K562 (cell line): Measurements from ENCODE around the gene TLCD5. TPM values are rescaled to one million over a fixed set of nuclear protein-coding genes. Genes with fewer than 3 reads are reported as not detected.

Experiments
- CEBPG ChIP-seq, 3 experiments: fragments of 200-800 bp in 1 of 3; sonication (Bioruptor generic) in 1 of 3; sonication (generic) in 1 of 3; formaldehyde crosslinking in 1 of 3; IDR thresholded peaks in 2 of 3; conservative IDR thresholded peaks in 1 of 3; 2 replicates each; pipeline versions ENCODE4 v1.6.1 to v1.8.0; 2016 to 2022; ENCODE audit warnings: missing compliant biosample characterization in 2 of 3, missing genetic modification characterization in 2 of 3, mild to moderate bottlenecking in 1 of 3, missing genetic modification reagents in 1 of 3
- CHD1 ChIP-seq: fragments of 200-600 bp; sonication (generic); IDR thresholded peaks from one replicate; pipeline ENCODE4 v1.6.1; 2012; ENCODE audit warnings: mild to moderate bottlenecking, moderate library complexity, low read length, inconsistent platforms
- FOXP4 ChIP-seq: sonication (generic); formaldehyde crosslinking; IDR thresholded peaks from 2 replicates; pipeline ENCODE4 v1.8.0; 2022; ENCODE audit warnings: mild to moderate bottlenecking, missing genetic modification reagents, borderline replicate concordance
- HNRNPH1 ChIP-seq: fragments of 200-400 bp; formaldehyde crosslinking; optimal IDR thresholded peaks from 2 replicates; pipeline ENCODE3; 2017; ENCODE audit warnings: low read depth, mild to moderate bottlenecking, low read length, moderate library complexity
- KAT7 ChIP-seq: sonication (generic); formaldehyde crosslinking; IDR thresholded peaks from 2 replicates; pipeline ENCODE4 v1.8.0; 2022; ENCODE audit warnings: missing genetic modification reagents, mild to moderate bottlenecking, borderline replicate concordance
- MAZ ChIP-seq, 2 experiments: fragments of 450-650 bp in 1 of 2; sonication (generic) in 1 of 2; formaldehyde crosslinking; IDR thresholded peaks in 1 of 2; conservative IDR thresholded peaks in 1 of 2; 2 replicates each; pipeline versions ENCODE4 v1.4.0 to v1.5.0; 2020; ENCODE audit warnings: mild to moderate bottlenecking in 1 of 2, missing genetic modification reagents in 1 of 2
- NEUROD1 ChIP-seq: fragments of 150-350 bp; IDR thresholded peaks from 2 replicates; pipeline ENCODE4 v1.6.1; 2014; ENCODE audit warnings: borderline replicate concordance, low read length, low read depth; ENCODE audit not compliant: partially characterized antibody
- NR2C2 ChIP-seq, 2 experiments: fragments of 200-800 bp in 1 of 2; sonication (Bioruptor generic) in 1 of 2; sonication (generic) in 1 of 2; formaldehyde crosslinking in 1 of 2; IDR thresholded peaks; 2 replicates each; pipeline versions ENCODE4 v1.6.1 to v1.8.0; 2016 to 2022; ENCODE audit warnings: mild to moderate bottlenecking in 1 of 2, missing compliant biosample characterization in 1 of 2, missing genetic modification characterization in 1 of 2, missing genetic modification reagents in 1 of 2
- POLR2G ChIP-seq: fragments of 200-400 bp; formaldehyde crosslinking; IDR thresholded peaks from 2 replicates; pipeline ENCODE4 v1.6.1; 2017; ENCODE audit warnings: low read depth, mild to moderate bottlenecking, antibody characterized with exemption, low read length, moderate library complexity
- PURB ChIP-seq: sonication (generic); formaldehyde crosslinking; IDR thresholded peaks from 2 replicates; pipeline ENCODE4 v1.9.0; 2021; ENCODE audit warnings: low read depth, mild to moderate bottlenecking, missing genetic modification reagents
- SAP30 ChIP-seq: fragments of 200-600 bp; sonication (generic); IDR thresholded peaks from 2 replicates; pipeline ENCODE4 v1.6.1; 2012; ENCODE audit warnings: borderline replicate concordance, low read depth, mild to moderate bottlenecking, moderate library complexity, low read length, control low read depth, inconsistent platforms; ENCODE audit not compliant: insufficient read depth, poor library complexity, severe bottlenecking
- SMAD1 ChIP-seq: fragments of 150-350 bp; IDR thresholded peaks from 2 replicates; pipeline ENCODE4 v1.6.1; 2014; ENCODE audit warnings: low read length, low read depth; ENCODE audit not compliant: partially characterized antibody
- TOE1 ChIP-seq, 2 experiments: fragments of 450-650 bp in 1 of 2; sonication (generic) in 1 of 2; formaldehyde crosslinking in 1 of 2; IDR thresholded peaks; 2 replicates each; pipeline versions ENCODE4 v1.7.1 to v1.8.0; 2016 to 2022; ENCODE audit warnings: borderline replicate concordance in 2 of 2, mild to moderate bottlenecking in 2 of 2, antibody characterized with exemption in 1 of 2, inconsistent platforms in 1 of 2, low read depth in 1 of 2, missing genetic modification reagents in 1 of 2, moderate library complexity in 1 of 2
- ZNF589 ChIP-seq: fragments of 200-800 bp; sonication (Bioruptor generic); IDR thresholded peaks from 2 replicates; pipeline ENCODE4 v1.6.1; 2016; ENCODE audit warnings: low read depth, missing genetic modification characterization, missing compliant biosample characterization
- polyA plus RNA-seq, 8 experiments: library from polyadenylated mRNA; depleted of rRNA in 4 of 8; stranded (reverse) in 5 of 8; unstranded in 3 of 8; fragments of >200 nt; fragmentation: Nextera tagmentation in 2 of 8; fragmentation: Illumina TruSeq in 1 of 8; extraction: Ambion mirVana in 2 of 8; extraction: Trizol in 1 of 8; gene quantifications; 2 replicates each; pipeline versions ENCODE4 v1.2.1 to v1.2.3, GENCODE V29; 2011 to 2014; ENCODE audit warnings: inconsistent platforms in 1 of 8, missing spikeins in 1 of 8
- total RNA-seq, 7 experiments: library from RNA; depleted of rRNA in 6 of 7; stranded (reverse); fragments of >200 nt in 6 of 7; fragmentation: Illumina TruSeq in 2 of 7; extraction: Trizol in 2 of 7; gene quantifications; 2 replicates each; pipeline versions ENCODE4 v1.2.1 to v1.2.3, GENCODE V29; 2011 to 2021; ENCODE audit warnings: low replicate concordance in 1 of 7
- TF ChIP-seq, protein P1 (sequence below): fragments of 450-650 bp; IDR thresholded peaks from 2 replicates; pipeline ENCODE4 v1.7.1; 2018; ENCODE audit warnings: mild to moderate bottlenecking, low read depth; ENCODE audit not compliant: partially characterized antibody
- TF ChIP-seq, protein P2 (sequence below): fragments of 450-650 bp; IDR thresholded peaks from 2 replicates; pipeline ENCODE4 v1.6.1; 2016; ENCODE audit warnings: borderline replicate concordance

Gene TLCD5
- total and polyA plus RNA-seq, 9 of the 15 experiments (the other 6 are each of a cell fraction or from before 2014, with no cell fraction given): 0.94 to 5.1 (median 1.6) TPM

DNA sequence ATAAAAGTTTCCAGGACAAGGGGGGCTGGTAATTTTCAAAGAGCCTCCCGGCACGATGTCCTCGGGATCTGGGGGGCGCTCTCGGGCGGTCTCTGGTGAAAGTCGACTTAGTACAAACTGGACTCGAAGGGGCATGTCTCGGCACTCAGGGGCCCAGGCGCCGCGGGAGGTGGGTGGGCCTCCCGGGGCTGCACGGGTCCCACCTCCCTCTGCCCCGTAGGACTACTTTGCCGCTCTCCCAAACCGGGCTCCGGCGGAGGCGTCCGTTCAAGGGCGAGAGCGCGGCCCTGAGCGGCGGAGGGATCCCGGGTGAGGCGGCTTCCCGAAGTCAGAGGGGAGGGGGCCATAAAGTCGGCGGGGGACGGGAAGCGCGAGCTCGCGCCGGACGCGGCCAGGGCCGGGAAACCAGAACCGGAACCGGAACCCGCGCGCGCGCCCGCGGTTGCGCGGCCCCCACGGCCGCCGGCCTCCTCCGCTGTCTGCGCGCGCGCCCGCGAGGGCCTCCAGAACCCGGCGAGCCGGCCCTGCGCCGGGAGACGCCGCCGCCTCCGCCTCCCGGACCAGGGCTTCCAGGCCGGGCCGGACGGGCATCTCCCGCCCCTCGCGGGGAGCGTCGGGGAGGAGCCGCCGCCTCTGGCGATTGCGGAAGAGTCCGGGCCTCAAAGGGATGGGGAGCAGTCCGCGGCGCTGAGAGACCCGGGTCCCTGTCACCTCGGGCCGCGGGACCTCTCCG is 11.0 kb downstream of the TLCD5 start, which contains the start of gene ARHGEF12 (continued):
- TF ChIP-seq PURB (CRISPR knock-in tag) (no peak), NEUROD1 (peak; percentile 84), CHD1 (no peak), MAZ (CRISPR knock-in tag; conservative IDR thresholded peaks at IDR 0.05 in 1 of 2, IDR thresholded peaks at IDR 0.05 in 1 of 2) (peak; percentile 93 to 94), POLR2G (peak; percentile 89), SAP30 (no peak), NR2C2 (CRISPR knock-in tag; IDR thresholded peaks at IDR 0.05) (no peak), NR2C2 (tag; IDR thresholded peaks at IDR 0.05) (peak; percentile 63), HNRNPH1 (no peak), ZNF589 (CRISPR knock-in tag) (peak; percentile 80), CEBPG (CRISPR knock-in tag; IDR thresholded peaks at IDR 0.05) (no peak), CEBPG (tag; conservative IDR thresholded peaks at IDR 0.05 in 1 of 2, IDR thresholded peaks at IDR 0.05 in 1 of 2) (peak in 1 of 2 experiments; percentile 65; a peak in 2 of 4 replicates), SMAD1 (no peak), TOE1 (IDR thresholded peaks at IDR 0.05; ENCODE audit: borderline replicate concordance) (peak; percentile 85), TOE1 (CRISPR knock-in tag; IDR thresholded peaks at IDR 0.05; ENCODE audit: borderline replicate concordance, low read depth) (no peak), FOXP4 (CRISPR knock-in tag) (no peak), KAT7 (CRISPR knock-in tag) (no peak)
- TF ChIP-seq, protein P1, sequence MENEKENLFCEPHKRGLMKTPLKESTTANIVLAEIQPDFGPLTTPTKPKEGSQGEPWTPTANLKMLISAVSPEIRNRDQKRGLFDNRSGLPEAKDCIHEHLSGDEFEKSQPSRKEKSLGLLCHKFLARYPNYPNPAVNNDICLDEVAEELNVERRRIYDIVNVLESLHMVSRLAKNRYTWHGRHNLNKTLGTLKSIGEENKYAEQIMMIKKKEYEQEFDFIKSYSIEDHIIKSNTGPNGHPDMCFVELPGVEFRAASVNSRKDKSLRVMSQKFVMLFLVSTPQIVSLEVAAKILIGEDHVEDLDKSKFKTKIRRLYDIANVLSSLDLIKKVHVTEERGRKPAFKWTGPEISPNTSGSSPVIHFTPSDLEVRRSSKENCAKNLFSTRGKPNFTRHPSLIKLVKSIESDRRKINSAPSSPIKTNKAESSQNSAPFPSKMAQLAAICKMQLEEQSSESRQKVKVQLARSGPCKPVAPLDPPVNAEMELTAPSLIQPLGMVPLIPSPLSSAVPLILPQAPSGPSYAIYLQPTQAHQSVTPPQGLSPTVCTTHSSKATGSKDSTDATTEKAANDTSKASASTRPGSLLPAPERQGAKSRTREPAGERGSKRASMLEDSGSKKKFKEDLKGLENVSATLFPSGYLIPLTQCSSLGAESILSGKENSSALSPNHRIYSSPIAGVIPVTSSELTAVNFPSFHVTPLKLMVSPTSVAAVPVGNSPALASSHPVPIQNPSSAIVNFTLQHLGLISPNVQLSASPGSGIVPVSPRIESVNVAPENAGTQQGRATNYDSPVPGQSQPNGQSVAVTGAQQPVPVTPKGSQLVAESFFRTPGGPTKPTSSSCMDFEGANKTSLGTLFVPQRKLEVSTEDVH: peak; percentile 29
- TF ChIP-seq, protein P2, sequence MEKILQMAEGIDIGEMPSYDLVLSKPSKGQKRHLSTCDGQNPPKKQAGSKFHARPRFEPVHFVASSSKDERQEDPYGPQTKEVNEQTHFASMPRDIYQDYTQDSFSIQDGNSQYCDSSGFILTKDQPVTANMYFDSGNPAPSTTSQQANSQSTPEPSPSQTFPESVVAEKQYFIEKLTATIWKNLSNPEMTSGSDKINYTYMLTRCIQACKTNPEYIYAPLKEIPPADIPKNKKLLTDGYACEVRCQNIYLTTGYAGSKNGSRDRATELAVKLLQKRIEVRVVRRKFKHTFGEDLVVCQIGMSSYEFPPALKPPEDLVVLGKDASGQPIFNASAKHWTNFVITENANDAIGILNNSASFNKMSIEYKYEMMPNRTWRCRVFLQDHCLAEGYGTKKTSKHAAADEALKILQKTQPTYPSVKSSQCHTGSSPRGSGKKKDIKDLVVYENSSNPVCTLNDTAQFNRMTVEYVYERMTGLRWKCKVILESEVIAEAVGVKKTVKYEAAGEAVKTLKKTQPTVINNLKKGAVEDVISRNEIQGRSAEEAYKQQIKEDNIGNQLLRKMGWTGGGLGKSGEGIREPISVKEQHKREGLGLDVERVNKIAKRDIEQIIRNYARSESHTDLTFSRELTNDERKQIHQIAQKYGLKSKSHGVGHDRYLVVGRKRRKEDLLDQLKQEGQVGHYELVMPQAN: peak; percentile 54; the same call in 1 of the 2 replicates
